Cardiac fibroblast (primary cell): Measurements from ENCODE around the gene SPAG5.
A peak's percentile ranks its signal among the peaks of the same experiment; 100 is the strongest.

ENCODE experiments used
- DNase-seq, 2 donors: peaks; one replicate each; pipeline versions ENCODE4 v3.0.0 to v3.0.0-alpha.2; 2010; ENCODE audit warnings: low read depth in 2 of 2
- H3K4me3 ChIP-seq, 2 donors: replicated peaks in 1 of 2; 1 replicate in 1 of 2; 2 replicates in 1 of 2; pipeline ENCODE4 v1.5.1; 2011; ENCODE audit warnings: low read depth in 2 of 2, low read length in 2 of 2, mild to moderate bottlenecking in 2 of 2, moderate library complexity in 1 of 2
- CTCF ChIP-seq: IDR thresholded peaks from one replicate; pipeline ENCODE4 v1.5.1; 2011; ENCODE audit warnings: low read depth, mild to moderate bottlenecking, low read length, inconsistent platforms

SPAG5 gene

GRCh38 chr17:28573040-28573380 is 25.8 kb downstream of the SPAG5 start:
- TF ChIP-seq CTCF = no peak
- no peak overlapping the region for H3K4me3 ChIP-seq

GRCh38 chr17:28572259-28573039 is 26.4 kb downstream of the SPAG5 start:
- TF ChIP-seq CTCF = no peak
- DNase-seq = no peak
- no peak overlapping the region for H3K4me3 ChIP-seq

More at GRCh38 chr17:28573040-28573380, 25.8 kb downstream of the SPAG5 start:
- peak in 1 of 2 donors; percentile 54 for DNase-seq

- peak within 1 kb of the TSS; percentile 97 to 100 for H3K4me3 ChIP-seq
- DNase-seq = peak; percentile 87 to 91
- TF ChIP-seq CTCF = no peak
Observed at GRCh38 chr17:28571361-28572122, 27.3 kb downstream of the SPAG5 start, which contains the start of gene PIGS. Gene PIGS (minus strand): TSS chr17:28571524. CDS start chr17:28571496, 28 bp downstream.

GRCh38 chr17:28570716-28571360 is 28.0 kb downstream of the SPAG5 start:
- peak overlapping the region; percentile 97 to 100 for H3K4me3 ChIP-seq
- no peak for TF ChIP-seq CTCF
- DNase-seq = peak in 1 of 2 donors; percentile 13

- no peak for TF ChIP-seq CTCF
- no peak overlapping the region for H3K4me3 ChIP-seq
- DNase-seq = no peak
Observed at GRCh38 chr17:28569446-28569845, 29.4 kb downstream of the SPAG5 start.

GRCh38 chr17:28567604-28568003 is 31.2 kb downstream of the SPAG5 start:
- no peak for DNase-seq
- H3K4me3 ChIP-seq = no peak overlapping the region
- no peak for TF ChIP-seq CTCF
